Measurements from ENCODE around the gene RIMS3.
A peak's percentile ranks its signal among the peaks of the same experiment; 100 is the strongest.
"Not testable (repeated sequence)": the region's sequence is repeated elsewhere in the genome, so short reads cannot be mapped to it uniquely, and the experiment has no call there.

Gene RIMS3

GRCh38 chr1:40704817-40705733 lies 39.6 kb upstream of the RIMS3 start:
- H3K9me3 ChIP-seq (ENCODE audit: control insufficient read depth in 1 of 2, low read length in 2 of 2) = no peaks in the 10 kb centered on the region
- no peak overlapping the region for H3K27ac ChIP-seq (ENCODE audit: low read length)
- H3K4me3 ChIP-seq (ENCODE audit: low read depth in 1 of 2, low read length in 2 of 2) = no peak overlapping the region
- H3K36me3 ChIP-seq (ENCODE audit: control insufficient read depth in 1 of 2, insufficient read depth in 2 of 2, low read length in 2 of 2) = no peaks in the 10 kb centered on the region
- peaks cover 5 to 6% of the 10 kb centered on the region in 2 donors for H3K4me1 ChIP-seq (ENCODE audit: control insufficient read depth in 1 of 2, insufficient read depth in 2 of 2, low read length in 2 of 2)
- H3K27me3 ChIP-seq (ENCODE audit: low read depth, low read length) = no peaks in the 10 kb centered on the region

- Histone ChIP-seq H3K9me3 (ENCODE audit: control insufficient read depth in 1 of 2, low read length in 2 of 2) (no peaks in the 10 kb centered on the region), H3K4me1 (ENCODE audit: control insufficient read depth in 1 of 2, insufficient read depth in 2 of 2, low read length in 2 of 2) (peaks cover 3 to 5% of the 10 kb centered on the region in 2 donors), H3K4me3 (ENCODE audit: low read depth in 1 of 2, low read length in 2 of 2) (no peak overlapping the region), H3K27ac (ENCODE audit: low read length) (no peak overlapping the region), H3K36me3 (ENCODE audit: control insufficient read depth in 1 of 2, insufficient read depth in 2 of 2, low read length in 2 of 2) (no peaks in the 10 kb centered on the region), H3K27me3 (ENCODE audit: low read depth, low read length) (no peaks in the 10 kb centered on the region)
These were observed 37.8 kb upstream of the RIMS3 start for GRCh38 chr1:40703316-40703715.

- H3K36me3 ChIP-seq (ENCODE audit: control insufficient read depth in 1 of 2, insufficient read depth in 2 of 2, low read length in 2 of 2) = not testable (repeated sequence)
These were observed 37.3 kb upstream of the RIMS3 start for GRCh38 chr1:40702810-40703209.

GRCh38 chr1:40701684-40702083 lies 36.2 kb upstream of the RIMS3 start:
- peaks cover 0 to 8% of the 10 kb centered on the region in 2 donors for H3K4me1 ChIP-seq (ENCODE audit: control insufficient read depth in 1 of 2, insufficient read depth in 2 of 2, low read length in 2 of 2)
- H3K36me3 ChIP-seq (ENCODE audit: control insufficient read depth in 1 of 2, insufficient read depth in 2 of 2, low read length in 2 of 2) = no peaks in the 10 kb centered on the region
- no peak overlapping the region for H3K4me3 ChIP-seq (ENCODE audit: low read depth in 1 of 2, low read length in 2 of 2)
- no peaks in the 10 kb centered on the region for H3K27me3 ChIP-seq (ENCODE audit: low read depth, low read length)
- H3K9me3 ChIP-seq (ENCODE audit: control insufficient read depth in 1 of 2, low read length in 2 of 2) = no peaks in the 10 kb centered on the region
- H3K27ac ChIP-seq (ENCODE audit: low read length) = no peak overlapping the region

More at GRCh38 chr1:40702810-40703209, 37.3 kb upstream of the RIMS3 start:
- H3K9me3 ChIP-seq (ENCODE audit: control insufficient read depth in 1 of 2, low read length in 2 of 2); H3K4me1 ChIP-seq (ENCODE audit: control insufficient read depth in 1 of 2, insufficient read depth in 2 of 2, low read length in 2 of 2); H3K27ac ChIP-seq (ENCODE audit: low read length); H3K27me3 ChIP-seq (ENCODE audit: low read depth, low read length); H3K4me3 ChIP-seq (ENCODE audit: low read depth in 1 of 2, low read length in 2 of 2): not testable (repeated sequence)

GRCh38 chr1:40699787-40700186 lies 34.3 kb upstream of the RIMS3 start:
- Histone ChIP-seq H3K4me3 (ENCODE audit: low read depth in 1 of 2, low read length in 2 of 2) (no peak overlapping the region), H3K27ac (ENCODE audit: low read length) (no peak overlapping the region), H3K36me3 (ENCODE audit: control insufficient read depth in 1 of 2, insufficient read depth in 2 of 2, low read length in 2 of 2) (no peaks in the 10 kb centered on the region), H3K4me1 (ENCODE audit: control insufficient read depth in 1 of 2, insufficient read depth in 2 of 2, low read length in 2 of 2) (peaks cover 0 to 16% of the 10 kb centered on the region in 2 donors), H3K27me3 (ENCODE audit: low read depth, low read length) (no peaks in the 10 kb centered on the region), H3K9me3 (ENCODE audit: control insufficient read depth in 1 of 2, low read length in 2 of 2) (no peaks in the 10 kb centered on the region)

- Histone ChIP-seq H3K27me3 (ENCODE audit: low read depth, low read length) (no peaks in the 10 kb centered on the region), H3K9me3 (ENCODE audit: control insufficient read depth in 1 of 2, low read length in 2 of 2) (no peaks in the 10 kb centered on the region), H3K4me3 (ENCODE audit: low read depth in 1 of 2, low read length in 2 of 2) (no peak overlapping the region), H3K27ac (ENCODE audit: low read length) (no peak overlapping the region), H3K4me1 (ENCODE audit: control insufficient read depth in 1 of 2, insufficient read depth in 2 of 2, low read length in 2 of 2) (peaks cover 16 to 31% of the 10 kb centered on the region in 2 donors), H3K36me3 (ENCODE audit: control insufficient read depth in 1 of 2, insufficient read depth in 2 of 2, low read length in 2 of 2) (no peaks in the 10 kb centered on the region)
These were observed 32.0 kb upstream of the RIMS3 start for GRCh38 chr1:40697436-40697835.

GRCh38 chr1:40696294-40696693 lies 30.8 kb upstream of the RIMS3 start:
- Histone ChIP-seq H3K9me3 (ENCODE audit: control insufficient read depth in 1 of 2, low read length in 2 of 2) (no peaks in the 10 kb centered on the region), H3K4me1 (ENCODE audit: control insufficient read depth in 1 of 2, insufficient read depth in 2 of 2, low read length in 2 of 2) (peaks cover 16 to 33% of the 10 kb centered on the region in 2 donors), H3K27me3 (ENCODE audit: low read depth, low read length) (no peaks in the 10 kb centered on the region), H3K27ac (ENCODE audit: low read length) (no peak overlapping the region), H3K36me3 (ENCODE audit: control insufficient read depth in 1 of 2, insufficient read depth in 2 of 2, low read length in 2 of 2) (peaks cover 0 to 3% of the 10 kb centered on the region in 2 donors), H3K4me3 (ENCODE audit: low read depth in 1 of 2, low read length in 2 of 2) (no peak overlapping the region)

GRCh38 chr1:40694353-40694874 lies 28.9 kb upstream of the RIMS3 start:
- Histone ChIP-seq H3K36me3 (ENCODE audit: control insufficient read depth in 1 of 2, insufficient read depth in 2 of 2, low read length in 2 of 2) (peaks cover 0 to 3% of the 10 kb centered on the region in 2 donors), H3K27ac (ENCODE audit: low read length) (peak overlapping the region; percentile 19), H3K4me1 (ENCODE audit: control insufficient read depth in 1 of 2, insufficient read depth in 2 of 2, low read length in 2 of 2) (peaks cover 16 to 38% of the 10 kb centered on the region in 2 donors), H3K4me3 (ENCODE audit: low read depth in 1 of 2, low read length in 2 of 2) (no peak overlapping the region), H3K27me3 (ENCODE audit: low read depth, low read length) (no peaks in the 10 kb centered on the region), H3K9me3 (ENCODE audit: control insufficient read depth in 1 of 2, low read length in 2 of 2) (no peaks in the 10 kb centered on the region)

GRCh38 chr1:40693425-40693824 lies 27.9 kb upstream of the RIMS3 start:
- Histone ChIP-seq H3K27ac (ENCODE audit: low read length) (peak overlapping the region; percentile 91), H3K4me1 (ENCODE audit: control insufficient read depth in 1 of 2, insufficient read depth in 2 of 2, low read length in 2 of 2) (peaks cover 16 to 33% of the 10 kb centered on the region in 2 donors), H3K4me3 (ENCODE audit: low read depth in 1 of 2, low read length in 2 of 2) (peak overlapping the region in 1 of 2 donors; percentile 91)

GRCh38 chr1:40692429-40692895 lies 27.0 kb upstream of the RIMS3 start:
- H3K4me1 ChIP-seq (ENCODE audit: control insufficient read depth in 1 of 2, insufficient read depth in 2 of 2, low read length in 2 of 2) = peaks cover 16 to 33% of the 10 kb centered on the region in 2 donors
- H3K9me3 ChIP-seq (ENCODE audit: control insufficient read depth in 1 of 2, low read length in 2 of 2) = no peaks in the 10 kb centered on the region
- no peaks in the 10 kb centered on the region for H3K27me3 ChIP-seq (ENCODE audit: low read depth, low read length)
- H3K27ac ChIP-seq (ENCODE audit: low read length) = peak overlapping the region; percentile 91
- H3K36me3 ChIP-seq (ENCODE audit: control insufficient read depth in 1 of 2, insufficient read depth in 2 of 2, low read length in 2 of 2) = peaks cover 0 to 3% of the 10 kb centered on the region in 2 donors
- H3K4me3 ChIP-seq (ENCODE audit: low read depth in 1 of 2, low read length in 2 of 2) = peak overlapping the region; percentile 65 to 91

More at GRCh38 chr1:40693425-40693824, 27.9 kb upstream of the RIMS3 start:
- no peaks in the 10 kb centered on the region for H3K27me3 ChIP-seq (ENCODE audit: low read depth, low read length)
- peaks cover 0 to 3% of the 10 kb centered on the region in 2 donors for H3K36me3 ChIP-seq (ENCODE audit: control insufficient read depth in 1 of 2, insufficient read depth in 2 of 2, low read length in 2 of 2)
- no peaks in the 10 kb centered on the region for H3K9me3 ChIP-seq (ENCODE audit: control insufficient read depth in 1 of 2, low read length in 2 of 2)

- H3K36me3 ChIP-seq (ENCODE audit: control insufficient read depth in 1 of 2, insufficient read depth in 2 of 2, low read length in 2 of 2) = peaks cover 0 to 3% of the 10 kb centered on the region in 2 donors
- peaks cover 16 to 30% of the 10 kb centered on the region in 2 donors for H3K4me1 ChIP-seq (ENCODE audit: control insufficient read depth in 1 of 2, insufficient read depth in 2 of 2, low read length in 2 of 2)
- H3K9me3 ChIP-seq (ENCODE audit: control insufficient read depth in 1 of 2, low read length in 2 of 2) = no peaks in the 10 kb centered on the region
- peak within 1 kb of the TSS; percentile 65 to 91 for H3K4me3 ChIP-seq (ENCODE audit: low read depth in 1 of 2, low read length in 2 of 2)
- no peaks in the 10 kb centered on the region for H3K27me3 ChIP-seq (ENCODE audit: low read depth, low read length)
- H3K27ac ChIP-seq (ENCODE audit: low read length) = peak within 1 kb of the TSS; percentile 91
These were observed 26.3 kb upstream of the RIMS3 start, which contains the start of gene NFYC for GRCh38 chr1:40691538-40692428. Gene NFYC (plus strand): TSS chr1:40691704. CDS start chr1:40738844, 47,140 bp downstream.
